Panc1 (cell line): ENCODE results near the gene HOXB5. TPM values are rescaled to one million over a fixed set of nuclear protein-coding genes. Genes with fewer than 3 reads are reported as not detected.
A peak's percentile ranks its signal among the peaks of the same experiment; 100 is the strongest.

ENCODE experiments used
- ATAC-seq: fragments of 200-7000 bp; cut with Tn5 transposase; 2 replicates; pipeline ENCODE4 v1.9.1; 2020; ENCODE audit warnings: mild to moderate bottlenecking, moderate library complexity
- BruUV-seq: library from RNA; stranded (reverse); fragments of 400-500 nt; replicated peaks from 2 replicates; lab custom pipeline; 2021; lab: Mats Ljungman, UMichigan
- CTCF ChIA-PET: fragments of 300-600 bp; sonication (Branson Sonifier 250); formaldehyde crosslinking; loops from one replicate; lab custom pipeline; 2022; ENCODE audit warnings: antibody characterized with exemption; lab: Charles Lee
- POLR2A ChIA-PET: fragments of 300-600 bp; sonication (Branson Sonifier 250); formaldehyde crosslinking; loops from one replicate; lab custom pipeline; 2022; ENCODE audit warnings: antibody characterized with exemption; lab: Charles Lee
- DNase-seq: peaks from one replicate; pipeline ENCODE4 v3.0.0-alpha.2; 2010; ENCODE audit warnings: low read depth, low spot score
- H3K27ac ChIP-seq: 2 replicates; pipeline ENCODE4 v1.5.1; 2011; ENCODE audit warnings: mild to moderate bottlenecking, low read length, inconsistent platforms
- H3K27me3 ChIP-seq: fragments of 200-500 bp; sonication (Bioruptor generic); 2 replicates; pipeline ENCODE4 v1.6.0; 2014; ENCODE audit warnings: low read length, inconsistent platforms; ENCODE audit not compliant: control insufficient read depth, insufficient read depth
- H3K36me3 ChIP-seq: fragments of 200-500 bp; sonication (Bioruptor generic); 2 replicates; pipeline ENCODE4 v1.5.1; 2014; ENCODE audit warnings: inconsistent platforms, mild to moderate bottlenecking, low read length, moderate library complexity; ENCODE audit not compliant: control insufficient read depth, insufficient read depth
- H3K4me1 ChIP-seq: 2 replicates; pipeline ENCODE4 v1.5.1; 2011; ENCODE audit warnings: inconsistent platforms, mild to moderate bottlenecking, low read length, moderate library complexity; ENCODE audit not compliant: control insufficient read depth, insufficient read depth
- H3K4me3 ChIP-seq, 2 experiments: 2 replicates each; pipeline ENCODE4 v1.5.1; 2011 to 2012; ENCODE audit warnings: low read depth in 2 of 2, low read length in 2 of 2, mild to moderate bottlenecking in 2 of 2, inconsistent platforms in 1 of 2, moderate library complexity in 1 of 2
- H3K9me3 ChIP-seq: fragments of 200-500 bp; sonication (Bioruptor generic); 2 replicates; pipeline ENCODE4 v1.5.1; 2014; ENCODE audit warnings: low read depth, mild to moderate bottlenecking, inconsistent platforms, low read length, moderate library complexity; ENCODE audit not compliant: control insufficient read depth, insufficient read depth
- SIN3A ChIP-seq: IDR thresholded peaks from 2 replicates; pipeline ENCODE4 v1.6.1; 2012; ENCODE audit warnings: low read depth, mild to moderate bottlenecking, low read length, moderate library complexity, borderline replicate concordance; ENCODE audit not compliant: insufficient read depth
- TCF7L2 ChIP-seq: IDR thresholded peaks from 2 replicates; pipeline ENCODE4 v1.6.1; 2011; ENCODE audit warnings: mild to moderate bottlenecking, low read depth, low read length, inconsistent platforms
- in situ Hi-C: cut with HindIII; loops from 2 replicates; pipeline ENCODE4 v1.10.0; 2016; ENCODE audit warnings: low sequenced_read_pairs, low pct_unique_long_range_greater_than_20kb
- intact Hi-C: fragments of 100-400 bp; cut with micrococcal nuclease; formaldehyde crosslinking; loops from one replicate; pipeline ENCODE4 v1.10.0; 2022; ENCODE audit not compliant: unreplicated experiment
- total RNA-seq: library from RNA; stranded (reverse); gene quantifications from one replicate; pipeline ENCODE4 v1.2.1, GENCODE V29; 2021; ENCODE audit not compliant: unreplicated experiment
- TF ChIP-seq, protein P1 (sequence below), 2 experiments: IDR thresholded peaks; 2 replicates each; pipeline ENCODE4 v1.6.1; 2011 to 2012; ENCODE audit warnings: low read depth in 2 of 2, control low read depth in 1 of 2, low read length in 1 of 2, mild to moderate bottlenecking in 1 of 2, moderate library complexity in 1 of 2; ENCODE audit not compliant: insufficient read depth in 1 of 2
- TF ChIP-seq, protein P2 (sequence below): fragments of 450-650 bp; IDR thresholded peaks from 2 replicates; pipeline ENCODE4 v1.5.1; 2017; ENCODE audit warnings: mild to moderate bottlenecking

The HOXB5 gene
- total RNA-seq, 1 experiment from 2014 or later, result 67.2 TPM

DNA sequence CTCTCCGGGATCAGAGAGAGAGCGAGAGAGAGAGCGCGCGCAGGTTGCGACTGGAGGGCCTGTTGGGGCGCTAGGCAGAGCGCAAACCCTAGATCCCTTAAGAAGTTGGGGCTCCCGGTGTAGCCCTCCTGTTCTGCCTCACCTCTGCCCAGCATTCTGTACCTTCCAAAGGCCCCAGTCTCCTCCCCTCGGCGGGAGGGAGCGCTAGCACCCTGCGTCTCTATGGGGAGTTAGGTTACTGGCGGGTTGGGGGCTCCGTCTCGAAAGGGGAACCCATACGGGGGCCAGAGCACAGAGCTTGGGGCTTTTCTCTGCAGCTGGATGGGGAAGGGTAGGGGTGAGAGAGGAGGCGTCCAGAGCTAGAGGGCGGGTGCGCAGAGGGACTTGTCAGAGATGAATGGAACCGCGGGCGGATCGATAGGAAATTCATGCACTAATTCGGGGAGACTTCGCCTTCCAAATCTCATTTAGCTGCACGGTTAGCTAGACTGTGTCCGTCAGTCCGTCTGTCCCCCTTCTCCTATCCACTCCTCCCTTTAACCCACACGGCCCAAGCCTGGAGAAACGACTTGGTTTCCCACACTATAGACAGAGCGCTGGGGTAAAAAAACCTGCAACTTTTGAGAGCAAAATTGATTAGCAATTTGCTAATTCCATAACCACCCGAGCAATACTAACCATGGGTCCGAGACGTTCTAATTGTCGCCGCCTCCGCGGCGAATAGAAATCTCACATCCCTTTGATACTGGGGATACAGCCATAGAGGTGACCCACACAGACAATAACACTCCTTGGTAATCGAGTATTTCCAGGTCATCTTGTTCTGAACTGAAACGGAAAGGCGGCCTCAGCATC, 14.7 kb downstream of the HOXB5 start:
- H3K27ac ChIP-seq, result peak overlapping the region; percentile 99
- in situ Hi-C loops (no loop called here), intact Hi-C loops (no loop called here)
- POLR2A ChIA-PET, result no interaction called here
- H3K27me3 ChIP-seq, result no peaks in the 10 kb centered on the region
- H3K9me3 ChIP-seq, result no peaks in the 10 kb centered on the region
- peak overlapping the region; percentile 70 to 99 for H3K4me3 ChIP-seq
- H3K36me3 ChIP-seq, result peaks cover 9% of the 10 kb centered on the region
- H3K4me1 ChIP-seq, result peaks cover 78% of the 10 kb centered on the region
- TF ChIP-seq TCF7L2 (peak; percentile 83), SIN3A (no peak; the same call in 1 of the 2 replicates)
- ATAC-seq, result peak; percentile 2; the same call in 1 of the 2 replicates
- CTCF ChIA-PET, result interaction anchor here (0.6 kb wide), 1 partner anchor 408 kb away, joined by 7 read pairs; no protein-coding TSS in a partner anchor
- BruUV-seq, result TSS peak; percentile 64
- no peak for DNase-seq

DNA sequence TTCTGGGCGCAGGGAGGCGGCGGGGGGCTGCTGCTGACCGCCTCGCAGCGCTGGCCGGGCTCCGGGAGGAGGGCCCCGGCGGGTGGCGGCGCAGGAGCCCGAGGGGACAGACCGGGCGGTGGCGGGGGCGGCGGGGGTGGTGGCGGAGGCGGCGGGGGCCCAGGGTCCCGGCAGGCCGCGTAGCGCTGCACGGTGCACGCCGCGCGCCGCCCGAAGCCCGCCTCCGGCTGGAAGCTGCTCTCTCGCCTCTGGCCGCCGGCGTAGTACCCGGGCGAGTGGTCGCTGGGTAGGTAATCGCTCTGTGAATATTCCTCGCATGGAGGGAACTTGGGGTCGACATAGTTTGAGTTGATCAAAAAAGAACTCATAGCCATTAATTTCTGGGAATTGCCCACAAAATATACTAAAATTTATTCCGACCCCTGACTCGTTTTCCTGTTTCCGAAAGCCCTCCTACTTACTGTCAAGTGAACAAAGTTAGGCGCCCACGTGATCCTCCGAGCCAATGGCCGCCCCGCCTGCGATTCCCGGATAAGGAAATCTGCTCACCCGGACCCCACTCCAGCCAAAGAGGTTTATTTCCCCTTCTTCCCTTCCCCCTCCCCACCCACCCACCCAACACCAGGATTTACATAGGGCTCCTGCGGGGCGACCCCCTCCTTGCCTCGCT, 15.5 kb downstream of the HOXB5 start, which contains the start of gene HOXB4:
Gene HOXB4, minus strand, starts transcription at position 405 of the 670 bp plus-strand sequence. Its CDS starts 31 bp downstream, at position 374.
- ChIA-PET POLR2A (no interaction called here), CTCF (no interaction called here)

More for the DNA sequence above, 15.5 kb downstream of the HOXB5 start, which contains the start of gene HOXB4:
- H3K9me3 ChIP-seq, result no peaks in the 10 kb centered on the region
- TF ChIP-seq, protein P1, sequence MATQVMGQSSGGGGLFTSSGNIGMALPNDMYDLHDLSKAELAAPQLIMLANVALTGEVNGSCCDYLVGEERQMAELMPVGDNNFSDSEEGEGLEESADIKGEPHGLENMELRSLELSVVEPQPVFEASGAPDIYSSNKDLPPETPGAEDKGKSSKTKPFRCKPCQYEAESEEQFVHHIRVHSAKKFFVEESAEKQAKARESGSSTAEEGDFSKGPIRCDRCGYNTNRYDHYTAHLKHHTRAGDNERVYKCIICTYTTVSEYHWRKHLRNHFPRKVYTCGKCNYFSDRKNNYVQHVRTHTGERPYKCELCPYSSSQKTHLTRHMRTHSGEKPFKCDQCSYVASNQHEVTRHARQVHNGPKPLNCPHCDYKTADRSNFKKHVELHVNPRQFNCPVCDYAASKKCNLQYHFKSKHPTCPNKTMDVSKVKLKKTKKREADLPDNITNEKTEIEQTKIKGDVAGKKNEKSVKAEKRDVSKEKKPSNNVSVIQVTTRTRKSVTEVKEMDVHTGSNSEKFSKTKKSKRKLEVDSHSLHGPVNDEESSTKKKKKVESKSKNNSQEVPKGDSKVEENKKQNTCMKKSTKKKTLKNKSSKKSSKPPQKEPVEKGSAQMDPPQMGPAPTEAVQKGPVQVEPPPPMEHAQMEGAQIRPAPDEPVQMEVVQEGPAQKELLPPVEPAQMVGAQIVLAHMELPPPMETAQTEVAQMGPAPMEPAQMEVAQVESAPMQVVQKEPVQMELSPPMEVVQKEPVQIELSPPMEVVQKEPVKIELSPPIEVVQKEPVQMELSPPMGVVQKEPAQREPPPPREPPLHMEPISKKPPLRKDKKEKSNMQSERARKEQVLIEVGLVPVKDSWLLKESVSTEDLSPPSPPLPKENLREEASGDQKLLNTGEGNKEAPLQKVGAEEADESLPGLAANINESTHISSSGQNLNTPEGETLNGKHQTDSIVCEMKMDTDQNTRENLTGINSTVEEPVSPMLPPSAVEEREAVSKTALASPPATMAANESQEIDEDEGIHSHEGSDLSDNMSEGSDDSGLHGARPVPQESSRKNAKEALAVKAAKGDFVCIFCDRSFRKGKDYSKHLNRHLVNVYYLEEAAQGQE (IDR thresholded peaks at IDR 0.05; ENCODE audit: insufficient read depth in 1 of 2, low read depth in 2 of 2, low read length in 1 of 2), result 0 out of 4 replicates have a peak, but pooled peaks of 1 of the 2 experiments have one; percentile 2
- no peak for TF ChIP-seq SIN3A
- TF ChIP-seq TCF7L2, result no peak
- TF ChIP-seq, protein P2, sequence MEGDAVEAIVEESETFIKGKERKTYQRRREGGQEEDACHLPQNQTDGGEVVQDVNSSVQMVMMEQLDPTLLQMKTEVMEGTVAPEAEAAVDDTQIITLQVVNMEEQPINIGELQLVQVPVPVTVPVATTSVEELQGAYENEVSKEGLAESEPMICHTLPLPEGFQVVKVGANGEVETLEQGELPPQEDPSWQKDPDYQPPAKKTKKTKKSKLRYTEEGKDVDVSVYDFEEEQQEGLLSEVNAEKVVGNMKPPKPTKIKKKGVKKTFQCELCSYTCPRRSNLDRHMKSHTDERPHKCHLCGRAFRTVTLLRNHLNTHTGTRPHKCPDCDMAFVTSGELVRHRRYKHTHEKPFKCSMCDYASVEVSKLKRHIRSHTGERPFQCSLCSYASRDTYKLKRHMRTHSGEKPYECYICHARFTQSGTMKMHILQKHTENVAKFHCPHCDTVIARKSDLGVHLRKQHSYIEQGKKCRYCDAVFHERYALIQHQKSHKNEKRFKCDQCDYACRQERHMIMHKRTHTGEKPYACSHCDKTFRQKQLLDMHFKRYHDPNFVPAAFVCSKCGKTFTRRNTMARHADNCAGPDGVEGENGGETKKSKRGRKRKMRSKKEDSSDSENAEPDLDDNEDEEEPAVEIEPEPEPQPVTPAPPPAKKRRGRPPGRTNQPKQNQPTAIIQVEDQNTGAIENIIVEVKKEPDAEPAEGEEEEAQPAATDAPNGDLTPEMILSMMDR, result no peak
- peak; percentile 27 for ATAC-seq
- in situ Hi-C loops (no loop called here), intact Hi-C loops (no loop called here)
- peaks cover 12% of the 10 kb centered on the region for H3K36me3 ChIP-seq
- H3K27me3 ChIP-seq, result no peaks in the 10 kb centered on the region
- H3K4me1 ChIP-seq, result peaks cover 78% of the 10 kb centered on the region
- peak within 1 kb of the TSS; percentile 99 for H3K27ac ChIP-seq
- BruUV-seq, result no TSS peak
- no peak for DNase-seq
- peak within 1 kb of the TSS; percentile 70 to 99 for H3K4me3 ChIP-seq
